H54 (cell line): ENCODE data around the gene B4GALNT3.

Experiments
- DNase-seq: peaks from one replicate; pipeline ENCODE4 v3.0.0; 2011; ENCODE audit warnings: low spot score, mixed read lengths; ENCODE audit not compliant: insufficient read length
- FAIRE-seq: peaks from 3 replicates; lab custom pipeline; 2011; peaks lifted over from hg19 to GRCh38; lab: Jason Lieb, UNC
- POLR2A ChIP-seq: IDR thresholded peaks from 2 replicates; pipeline ENCODE4 v1.6.1; 2011; ENCODE audit warnings: low read depth, mild to moderate bottlenecking, low read length

The B4GALNT3 gene

GRCh38 chr12:531951-532585, 72.3 kb downstream of the B4GALNT3 start:
- FAIRE-seq, result no peak
- DNase-seq, result no peak
- TF ChIP-seq POLR2A, result no peak

GRCh38 chr12:532908-533565, 73.3 kb downstream of the B4GALNT3 start:
- FAIRE-seq, result no peak
- DNase-seq, result no peak
- no peak for TF ChIP-seq POLR2A

- no peak for DNase-seq
- no peak for FAIRE-seq
- TF ChIP-seq POLR2A, result no peak
Observed at GRCh38 chr12:533718-534117, 74.0 kb downstream of the B4GALNT3 start.

- FAIRE-seq (no peak), DNase-seq (no peak)
- TF ChIP-seq POLR2A, result no peak
Observed at GRCh38 chr12:534216-534615, 74.5 kb downstream of the B4GALNT3 start.

- DNase-seq (no peak), FAIRE-seq (no peak)
- TF ChIP-seq POLR2A, result no peak
Observed at GRCh38 chr12:535396-535795, 75.7 kb downstream of the B4GALNT3 start.

- FAIRE-seq (no peak), DNase-seq (no peak)
- TF ChIP-seq POLR2A, result no peak
Observed at GRCh38 chr12:536751-537245, 77.1 kb downstream of the B4GALNT3 start.

GRCh38 chr12:537772-538171, 78.0 kb downstream of the B4GALNT3 start:
- TF ChIP-seq POLR2A, result no peak
- FAIRE-seq (no peak), DNase-seq (no peak)

- TF ChIP-seq POLR2A, result no peak
- DNase-seq (no peak), FAIRE-seq (no peak)
Observed at GRCh38 chr12:538731-539539, 79.2 kb downstream of the B4GALNT3 start.

GRCh38 chr12:539540-540310, 80.0 kb downstream of the B4GALNT3 start:
- no peak for TF ChIP-seq POLR2A
- DNase-seq (no peak), FAIRE-seq (no peak)

GRCh38 chr12:541676-542324, 82.1 kb downstream of the B4GALNT3 start:
- FAIRE-seq (no peak), DNase-seq (no peak)
- no peak for TF ChIP-seq POLR2A

- TF ChIP-seq POLR2A, result no peak
- DNase-seq, result no peak
- no peak for FAIRE-seq
Observed at GRCh38 chr12:542395-543113, 82.8 kb downstream of the B4GALNT3 start.

GRCh38 chr12:543114-543451, 83.3 kb downstream of the B4GALNT3 start:
- FAIRE-seq (no peak), DNase-seq (no peak)
- no peak for TF ChIP-seq POLR2A
